Testis (tissue), 3 donors: Measurements from ENCODE around the gene DBP. TPM values are rescaled to one million over a fixed set of nuclear protein-coding genes. Genes with fewer than 3 reads are reported as not detected.
A peak's percentile ranks its signal among the peaks of the same experiment; 100 is the strongest.

ENCODE experiments used
- DNase-seq: peaks from one replicate; pipeline ENCODE4 v3.0.0-alpha.2; 2019
- H3K27ac ChIP-seq, 2 donors: fragments of 200-600 bp; sonication (generic); one replicate each; pipeline ENCODE4 v1.5.1; 2019
- H3K27me3 ChIP-seq: fragments of 200-600 bp; sonication (generic); one replicate; pipeline ENCODE4 v1.5.1; 2019
- H3K36me3 ChIP-seq: fragments of 200-600 bp; sonication (generic); one replicate; pipeline ENCODE4 v1.5.1; 2017; ENCODE audit warnings: low read depth; ENCODE audit errors: missing control alignments
- H3K4me1 ChIP-seq: fragments of 200-600 bp; sonication (generic); one replicate; pipeline ENCODE4 v1.5.1; 2019
- H3K4me3 ChIP-seq, 2 donors: fragments of 200-600 bp; sonication (generic); one replicate each; pipeline ENCODE4 v1.5.1; 2017 to 2019
- H3K9me3 ChIP-seq: fragments of 200-600 bp; sonication (generic); one replicate; pipeline ENCODE4 v1.5.1; 2017
- CTCF ChIP-seq, 3 experiments: fragments of 450-650 bp in 2 of 3; fragments of 200-600 bp in 1 of 3; sonication (generic) in 1 of 3; IDR thresholded peaks; one replicate each; pipeline ENCODE4 v1.5.1; 2016 to 2019; ENCODE audit warnings: antibody characterized with exemption in 3 of 3, mild to moderate bottlenecking in 2 of 3, moderate library complexity in 1 of 3
- POLR2A ChIP-seq: fragments of 450-650 bp; IDR thresholded peaks from one replicate; pipeline ENCODE4 v1.6.1; 2017; ENCODE audit warnings: antibody characterized with exemption, mild to moderate bottlenecking, moderate library complexity
- WGBS, 2 donors: methylation state at CpG; one replicate each; pipeline ENCODE4 v1.1.5; 2018; 5-methylcytosine and 5-hydroxymethylcytosine counted together
- intact Hi-C: fragments of 100-400 bp; cut with DNase I; formaldehyde crosslinking; loops from one replicate; pipeline ENCODE4 v1.15.1; 2023; ENCODE audit warnings: low total_unique reads
- polyA plus RNA-seq: library from polyadenylated mRNA; stranded (reverse); fragments of 350-450 nt; fragmentation: Illumina TruSeq; extraction: RNeasy Lipid Tissue Mini Kit (QIAGEN cat#74804); gene quantifications from one replicate; pipeline ENCODE4 v1.2.3, GENCODE V29; 2014; ENCODE audit warnings: low read depth, low replicate concordance; ENCODE audit not compliant: insufficient read depth
- total RNA-seq, 2 donors: library from RNA; depleted of rRNA; stranded (reverse); fragments of >200 nt; gene quantifications; one replicate each; pipeline ENCODE4 v1.2.3, GENCODE V29; 2016

The DBP gene
- total and polyA plus RNA-seq, 3 donors from 2014 or later = 30.4 to 51.0 (median 48.9) TPM

GRCh38 chr19:48676487-48676886 lies 39.3 kb upstream of the DBP start:
- no peak for TF ChIP-seq POLR2A
- TF ChIP-seq CTCF (IDR thresholded peaks at IDR 0.05) = no peak
- Histone ChIP-seq H3K36me3 (no peaks in the 10 kb centered on the region), H3K27ac (no peak overlapping the region), H3K4me1 (peaks cover 11% of the 10 kb centered on the region), H3K4me3 (no peak overlapping the region), H3K9me3 (no peaks in the 10 kb centered on the region), H3K27me3 (no peaks in the 10 kb centered on the region)
- no peak for DNase-seq
- intact Hi-C loops = no loop called here
- WGBS, 2 donors = 90 to 92% methylated on average over 17 of the region's 17 CpGs

- peak; percentile 94 for DNase-seq
- Histone ChIP-seq H3K27me3 (no peaks in the 10 kb centered on the region), H3K9me3 (no peaks in the 10 kb centered on the region), H3K4me3 (no peak overlapping the region), H3K4me1 (peaks cover 15% of the 10 kb centered on the region), H3K27ac (peak overlapping the region in 1 of 2 donors; percentile 34), H3K36me3 (no peaks in the 10 kb centered on the region)
- intact Hi-C loops = no loop called here
- 46 to 55% methylated on average over 27 to 28 of the region's 28 CpGs for WGBS, 2 donors
- no peak for TF ChIP-seq POLR2A
- peak; percentile 72 to 85 (median 83) for TF ChIP-seq CTCF (IDR thresholded peaks at IDR 0.05)
These were observed 38.0 kb upstream of the DBP start for GRCh38 chr19:48674921-48675824.

GRCh38 chr19:48674216-48674809 lies 37.1 kb upstream of the DBP start:
- Histone ChIP-seq H3K4me1 (peaks cover 15% of the 10 kb centered on the region), H3K36me3 (no peaks in the 10 kb centered on the region), H3K4me3 (no peak overlapping the region), H3K9me3 (no peaks in the 10 kb centered on the region), H3K27me3 (no peaks in the 10 kb centered on the region), H3K27ac (no peak overlapping the region)
- WGBS, 2 donors = 79 to 82% methylated on average over 6 to 14 of the region's 19 CpGs
- intact Hi-C loops = no loop called here
- no peak for DNase-seq
- TF ChIP-seq CTCF (IDR thresholded peaks at IDR 0.05) (no peak), POLR2A (no peak)

GRCh38 chr19:48673436-48674100 lies 36.4 kb upstream of the DBP start:
- Histone ChIP-seq H3K27ac (no peak overlapping the region), H3K36me3 (no peaks in the 10 kb centered on the region), H3K27me3 (no peaks in the 10 kb centered on the region), H3K4me3 (no peak overlapping the region), H3K9me3 (no peaks in the 10 kb centered on the region), H3K4me1 (peaks cover 15% of the 10 kb centered on the region)
- WGBS, 2 donors = 83 to 84% methylated on average over 18 to 25 of the region's 25 CpGs
- no peak for DNase-seq
- intact Hi-C loops = no loop called here
- TF ChIP-seq CTCF (IDR thresholded peaks at IDR 0.05) (no peak), POLR2A (no peak)
